SIG-M5 (cell line): ENCODE data around the gene DNAH6.
"Not testable (repeated sequence)": the region's sequence is repeated elsewhere in the genome, so short reads cannot be mapped to it uniquely, and the experiment has no call there.

Source experiments
- DNase-seq: peaks from one replicate; lab custom pipeline; 2025; lab: John Stamatoyannopoulos, UW

DNAH6 gene

DNA sequence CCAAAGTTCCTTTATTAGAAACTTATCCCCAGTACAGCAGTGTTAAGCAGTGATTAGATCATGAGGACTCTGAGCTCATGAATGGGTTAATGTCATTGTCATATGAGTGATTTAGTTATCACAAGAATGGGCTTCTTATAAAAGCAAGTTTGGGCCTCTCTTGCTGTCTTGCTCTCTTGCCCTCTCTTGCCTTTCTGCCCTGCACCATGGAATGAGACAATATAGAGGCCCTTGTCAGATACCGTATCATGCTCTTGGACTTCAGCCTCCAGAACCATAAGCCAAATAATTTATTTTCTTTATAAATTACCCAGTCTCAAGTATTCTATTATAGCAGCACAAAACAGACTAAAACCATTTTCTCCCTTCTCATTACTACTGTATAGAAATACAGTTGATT, 238.8 kb downstream of the DNAH6 start:
- no peak for DNase-seq

DNA sequence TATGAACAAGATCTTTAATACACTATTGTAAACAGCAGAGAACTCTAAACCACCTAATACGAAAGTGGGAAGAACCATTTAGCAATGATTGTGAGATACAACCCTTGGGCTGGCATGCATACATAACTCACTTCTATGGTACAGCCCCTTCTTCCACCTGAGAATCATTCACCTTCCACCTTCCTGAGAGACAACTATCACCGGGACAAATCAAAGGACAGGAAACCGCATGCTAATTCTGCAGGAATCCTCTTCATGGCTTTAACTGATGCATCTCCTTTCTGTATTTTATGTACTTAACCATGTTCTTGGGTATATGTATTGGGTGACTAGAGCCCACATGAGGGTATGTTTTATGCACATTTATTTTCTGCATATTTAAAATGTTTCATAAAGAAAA, 241.3 kb downstream of the DNAH6 start:
- no peak for DNase-seq

DNA sequence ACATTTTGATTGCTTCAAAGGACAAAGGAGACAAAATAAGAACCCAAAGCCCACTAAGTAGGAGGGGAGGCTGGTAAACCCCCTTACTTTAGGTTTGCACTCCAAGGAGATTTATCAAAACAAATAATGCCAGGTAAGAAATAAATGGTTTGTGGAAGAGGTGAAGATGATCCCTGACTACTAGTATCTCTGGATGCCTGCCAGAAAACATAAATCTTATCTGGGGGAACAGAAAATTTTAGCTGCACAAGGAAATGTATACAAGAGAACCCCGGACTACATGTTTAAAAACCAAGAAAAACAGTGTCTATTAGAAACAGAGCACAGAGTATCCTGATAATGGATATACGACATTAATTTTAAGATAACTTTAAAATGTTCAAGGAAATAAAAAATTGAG, 250.5 kb downstream of the DNAH6 start:
- DNase-seq: no peak

DNA sequence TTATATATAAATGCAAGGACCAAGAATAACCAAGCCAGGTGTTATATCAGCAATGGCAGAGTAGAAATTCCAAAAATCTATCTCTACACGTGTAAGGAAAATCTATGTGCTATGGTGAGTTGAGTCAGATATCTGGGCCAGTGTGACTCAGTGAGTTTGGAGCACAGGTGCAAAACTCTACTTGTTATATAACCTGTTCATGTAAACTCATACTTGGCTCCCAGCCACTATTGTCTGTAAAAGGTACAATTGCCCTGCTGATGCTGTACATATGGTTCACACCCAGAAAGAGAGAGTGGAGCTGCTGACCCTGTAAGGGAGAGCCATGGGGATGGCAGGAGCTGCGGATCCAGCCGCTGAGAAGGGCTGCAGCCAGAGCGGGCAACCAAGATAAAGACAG, 252.5 kb downstream of the DNAH6 start:
- DNase-seq: no peak

DNA sequence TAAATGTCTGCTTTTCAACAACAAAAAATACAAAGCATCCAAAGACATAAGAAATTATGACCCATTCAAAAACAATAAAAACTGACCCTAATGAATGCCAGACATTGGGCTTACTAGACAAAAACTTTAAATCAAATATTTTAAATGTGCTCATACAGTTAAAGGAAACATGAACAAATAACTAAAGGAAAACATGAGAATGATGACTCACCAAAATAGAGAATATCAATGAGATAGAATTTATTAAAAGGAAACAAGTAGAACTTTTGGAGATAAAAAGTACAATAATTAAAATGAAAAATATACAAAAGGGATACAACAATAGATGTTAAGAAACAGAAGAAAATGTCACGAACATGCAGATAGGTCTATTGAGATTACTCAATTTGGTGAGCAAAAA, 254.0 kb downstream of the DNAH6 start:
- DNase-seq: no peak

DNA sequence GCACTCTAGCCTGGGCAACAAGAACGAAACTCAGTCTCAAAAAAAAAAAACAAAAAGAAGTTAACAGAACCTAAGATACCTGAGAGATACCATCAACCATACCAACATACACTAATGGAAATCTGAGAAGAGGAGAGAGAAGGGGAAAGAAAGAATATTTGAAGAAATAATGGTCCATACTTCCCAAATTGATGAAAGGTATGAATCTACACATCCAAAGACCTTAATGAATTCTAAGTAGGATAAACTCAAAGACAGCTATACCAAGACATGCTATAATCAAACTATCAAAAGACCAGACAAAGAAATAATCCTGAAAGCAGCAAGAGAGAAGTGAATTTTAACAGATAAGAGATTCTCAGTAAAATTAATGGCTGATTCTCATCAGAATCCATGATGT, 255.0 kb downstream of the DNAH6 start:
- no peak for DNase-seq

- not testable (repeated sequence) for DNase-seq
Measured at GRCh38 chr2:84773562-84773961, 257.3 kb downstream of the DNAH6 start.

DNA sequence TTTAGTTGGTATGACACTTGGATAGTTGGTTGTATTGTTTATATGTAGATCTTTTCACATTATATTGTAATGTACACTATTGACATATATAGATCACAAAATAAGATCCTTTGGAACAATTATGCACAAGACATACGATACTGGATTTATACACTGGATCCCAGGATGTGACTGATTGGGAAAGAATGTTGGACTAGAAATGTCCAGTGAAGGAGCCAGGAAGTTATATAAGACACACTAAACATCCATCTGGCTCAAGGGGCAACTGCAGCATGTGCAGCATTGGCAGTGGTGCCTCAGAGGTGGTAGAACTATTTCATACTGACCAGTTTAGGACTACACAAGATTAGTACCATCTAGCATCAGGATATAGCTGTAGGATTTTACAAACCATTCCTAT, 259.7 kb downstream of the DNAH6 start:
- DNase-seq: no peak

GRCh38 chr2:84778911-84779690, 262.8 kb downstream of the DNAH6 start:
- DNase-seq: no peak

DNA sequence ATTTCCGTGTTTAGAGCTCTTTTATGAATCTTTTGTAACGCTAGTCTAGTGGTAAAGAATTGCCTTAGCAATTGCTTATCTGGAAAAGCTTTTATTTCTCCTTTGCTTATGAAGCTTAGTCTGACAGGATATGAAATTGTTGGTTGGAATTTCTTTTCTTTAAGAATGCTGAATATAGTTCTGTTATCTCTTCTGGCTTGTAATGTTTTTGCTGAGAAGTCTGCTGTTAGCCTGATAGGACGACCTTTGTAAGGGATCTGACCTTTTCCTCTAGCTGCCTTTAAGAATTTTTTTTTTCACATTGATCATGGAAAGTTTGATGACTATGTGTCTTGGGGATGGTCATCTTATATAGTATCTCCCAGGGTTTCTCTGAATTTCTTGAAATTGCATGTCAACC, 263.5 kb downstream of the DNAH6 start:
- no peak for DNase-seq

GRCh38 chr2:84781942-84782716, 265.8 kb downstream of the DNAH6 start:
- DNase-seq: no peak

DNA sequence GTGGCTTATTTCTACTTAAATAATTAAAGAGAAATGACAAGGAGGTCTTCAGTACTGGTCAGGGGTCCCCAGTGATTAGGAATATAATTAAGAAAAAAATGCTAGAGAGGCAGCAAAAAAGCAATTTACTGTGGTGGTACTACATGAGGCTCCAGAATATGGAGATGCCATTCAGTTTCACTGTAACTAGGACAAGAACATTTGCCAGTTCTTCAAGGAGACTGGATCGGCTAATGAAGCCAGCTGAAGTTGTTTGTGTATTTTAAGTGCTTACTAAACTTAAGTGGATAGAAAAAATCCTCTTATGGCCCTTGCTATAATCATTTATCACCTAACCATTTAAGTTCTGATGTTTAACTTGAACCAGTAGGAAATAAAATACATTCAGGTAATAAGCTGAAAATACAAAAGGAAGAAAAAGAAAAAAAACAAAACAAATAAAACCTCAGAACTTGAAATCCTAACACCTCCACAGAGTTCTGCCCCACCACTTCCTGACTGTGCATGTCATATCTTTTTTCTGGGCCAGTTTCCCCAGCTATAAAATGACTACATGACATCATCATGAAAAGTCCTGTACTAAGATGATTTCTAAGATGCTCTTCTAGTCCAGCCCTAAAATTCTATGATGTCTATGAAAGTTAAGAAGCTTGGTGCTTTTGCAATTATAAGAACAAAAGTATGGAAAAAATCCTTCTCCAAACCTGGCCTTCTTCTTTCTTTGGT, 266.6 kb downstream of the DNAH6 start:
- no peak for DNase-seq

DNA sequence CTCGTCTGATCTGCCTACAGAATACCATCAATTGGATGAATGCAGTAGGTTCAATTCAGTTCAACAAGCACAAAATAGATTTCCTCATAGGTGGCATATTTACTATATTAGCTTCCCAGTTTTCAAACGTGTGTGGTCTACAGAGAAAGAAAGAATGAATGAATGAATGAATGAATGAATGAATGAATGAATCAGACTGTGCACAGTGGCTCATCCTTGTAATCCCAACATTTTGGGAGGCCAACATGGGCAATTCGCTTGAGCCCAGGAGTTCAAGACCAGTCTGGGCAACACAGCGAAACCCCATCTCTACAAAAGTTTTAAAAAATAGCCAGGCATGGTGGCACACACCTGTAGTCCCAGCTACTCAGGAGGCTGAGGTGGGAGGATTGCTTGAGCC, 269.7 kb downstream of the DNAH6 start:
- DNase-seq: no peak

DNA sequence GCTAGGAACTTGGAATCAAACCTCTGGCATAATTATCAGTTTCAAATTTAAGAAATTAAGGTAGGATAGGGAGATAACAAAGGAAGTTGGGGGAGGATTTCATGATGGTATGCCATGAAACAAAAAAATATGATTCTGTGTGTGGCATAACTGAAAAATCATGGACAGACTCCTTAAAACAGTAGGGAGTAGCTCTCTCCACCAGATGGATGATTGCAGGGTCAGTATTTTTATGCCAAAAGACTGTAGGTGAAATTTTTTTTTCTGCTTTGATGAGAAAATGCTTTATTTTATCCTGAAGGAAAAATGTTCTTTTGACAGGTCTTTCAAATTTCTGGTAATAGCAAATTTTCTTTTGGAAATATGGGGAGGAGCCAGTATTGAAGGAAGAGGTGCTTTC, 270.3 kb downstream of the DNAH6 start:
- DNase-seq: no peak

DNA sequence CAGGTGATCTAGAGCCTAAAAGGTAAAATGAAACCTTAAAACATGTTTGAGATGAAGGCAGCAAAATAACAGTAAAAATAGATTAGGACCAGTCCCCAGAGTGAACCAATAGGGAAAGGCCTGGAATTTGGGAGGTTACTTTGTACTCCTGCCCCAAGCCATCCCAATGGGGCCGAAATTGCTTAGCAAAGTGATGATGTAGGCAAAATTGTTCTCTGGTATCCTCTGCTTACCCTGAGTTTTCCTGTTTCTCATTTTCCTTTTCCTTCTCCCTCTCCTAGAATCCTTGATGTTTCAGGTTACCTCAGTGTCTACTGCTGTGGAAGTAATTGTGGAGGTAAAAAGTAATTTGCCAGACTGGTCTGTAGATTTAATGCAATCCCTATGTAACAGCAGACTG, 271.7 kb downstream of the DNAH6 start:
- DNase-seq: no peak

DNA sequence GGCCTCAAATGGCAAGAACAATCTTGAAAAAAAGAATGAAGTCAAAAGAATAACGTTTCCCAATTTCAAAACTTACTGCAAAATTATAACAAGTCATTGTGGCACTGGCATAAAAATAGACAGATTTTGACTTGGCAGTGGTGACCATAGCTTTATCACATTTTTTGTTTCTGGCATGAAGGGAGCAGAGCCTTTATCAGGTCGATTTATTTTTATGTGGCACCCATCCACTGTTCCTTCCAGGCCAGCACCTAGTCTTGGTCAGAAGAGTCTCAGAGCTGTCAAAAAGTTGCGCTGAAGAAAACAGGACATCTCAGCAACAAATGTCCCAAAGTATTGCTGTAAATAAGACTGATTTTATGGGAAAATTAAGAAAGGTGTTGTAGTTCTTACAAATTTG, 272.2 kb downstream of the DNAH6 start:
- no peak for DNase-seq

- DNase-seq: no peak
Measured at GRCh38 chr2:84792856-84793522, 276.7 kb downstream of the DNAH6 start.

DNA sequence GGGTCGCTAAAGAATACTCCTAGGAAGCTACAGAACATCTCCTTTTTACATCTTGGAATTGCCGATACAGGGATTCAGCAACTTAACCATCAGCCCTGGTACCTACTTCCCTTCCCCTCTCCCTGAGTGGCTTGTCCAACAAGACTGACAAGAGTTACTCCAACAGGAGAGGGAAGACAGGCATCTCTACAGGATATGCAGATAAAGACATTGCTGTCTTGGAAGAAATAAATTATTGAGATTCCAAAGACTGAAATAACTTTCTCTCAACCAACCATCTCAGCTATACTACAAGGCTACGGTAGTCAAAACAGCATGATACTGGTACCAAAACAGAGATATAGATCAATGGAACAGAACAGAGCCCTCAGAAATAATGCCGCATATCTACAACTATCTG, 277.3 kb downstream of the DNAH6 start:
- DNase-seq: no peak

GRCh38 chr2:84796798-84797197, 280.5 kb downstream of the DNAH6 start:
- no peak for DNase-seq

GRCh38 chr2:84797271-84797670, 281.0 kb downstream of the DNAH6 start:
- DNase-seq: no peak

- DNase-seq: no peak
Measured at GRCh38 chr2:84799772-84800171, 283.5 kb downstream of the DNAH6 start.

DNA sequence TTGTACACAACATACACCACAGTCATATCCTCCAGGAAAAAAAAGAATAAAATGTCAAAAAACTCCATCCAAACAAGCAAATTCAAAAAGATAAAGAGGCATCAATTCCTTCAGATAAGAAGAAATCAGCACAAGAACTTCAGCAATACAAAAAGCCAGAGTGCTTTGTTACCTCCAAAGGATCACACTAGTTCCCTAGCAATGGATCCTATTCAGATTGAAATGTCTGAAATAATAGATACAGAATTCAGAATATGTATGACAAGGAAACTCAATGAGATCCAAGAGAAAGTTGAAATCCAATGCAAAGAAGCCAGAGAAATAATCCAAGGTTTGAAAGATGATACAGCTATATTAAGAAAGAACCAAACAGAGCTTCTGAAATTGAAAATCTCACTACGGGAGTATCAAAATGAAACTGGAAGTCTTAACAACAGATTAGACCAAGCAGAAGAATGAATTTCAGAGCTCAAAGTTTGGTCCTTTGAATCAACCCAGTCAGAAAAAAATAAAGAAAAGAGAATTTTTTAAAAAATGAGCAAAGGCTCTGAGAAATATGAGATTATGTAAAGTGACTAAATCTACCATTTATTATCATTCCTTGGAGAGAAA, 284.0 kb downstream of the DNAH6 start:
- DNase-seq: no peak
